ENCODE data around the gene NF1.

Gene NF1

GRCh38 chr17:31418773-31419350 is 324.1 kb downstream of the NF1 start:
- no peaks in the 10 kb centered on the region for H3K27me3 ChIP-seq (ENCODE audit: control insufficient read depth, insufficient read depth, low read length)
- H3K4me1 ChIP-seq (ENCODE audit: control insufficient read depth, insufficient read depth, low read length): peaks cover 21% of the 10 kb centered on the region
- no peak overlapping the region for H3K4me3 ChIP-seq (ENCODE audit: low read depth, low read length)
- no peaks in the 10 kb centered on the region for H3K36me3 ChIP-seq (ENCODE audit: control insufficient read depth, insufficient read depth, low read length)
- H3K9me3 ChIP-seq (ENCODE audit: control insufficient read depth, insufficient read depth, low read length): no peaks in the 10 kb centered on the region
- no peak overlapping the region for H3K9ac ChIP-seq (ENCODE audit: low read depth, low read length)
- H3K27ac ChIP-seq (ENCODE audit: low read depth, low read length): peak overlapping the region; percentile 28

- no peak overlapping the region for H3K27ac ChIP-seq (ENCODE audit: low read depth, low read length)
- H3K4me1 ChIP-seq (ENCODE audit: control insufficient read depth, insufficient read depth, low read length): peaks cover 24% of the 10 kb centered on the region
- no peak overlapping the region for H3K9ac ChIP-seq (ENCODE audit: low read depth, low read length)
- H3K36me3 ChIP-seq (ENCODE audit: control insufficient read depth, insufficient read depth, low read length): no peaks in the 10 kb centered on the region
- no peaks in the 10 kb centered on the region for H3K9me3 ChIP-seq (ENCODE audit: control insufficient read depth, insufficient read depth, low read length)
- no peak overlapping the region for H3K4me3 ChIP-seq (ENCODE audit: low read depth, low read length)
- no peaks in the 10 kb centered on the region for H3K27me3 ChIP-seq (ENCODE audit: control insufficient read depth, insufficient read depth, low read length)
Measured at GRCh38 chr17:31422443-31422842, 327.7 kb downstream of the NF1 start.

- Histone ChIP-seq H3K4me3 (ENCODE audit: low read depth, low read length) (no peak overlapping the region), H3K27me3 (ENCODE audit: control insufficient read depth, insufficient read depth, low read length) (no peaks in the 10 kb centered on the region), H3K9ac (ENCODE audit: low read depth, low read length) (0 out of 2 replicates have a peak overlapping the region, but pooled peaks have one; percentile 10), H3K4me1 (ENCODE audit: control insufficient read depth, insufficient read depth, low read length) (peaks cover 16% of the 10 kb centered on the region), H3K9me3 (ENCODE audit: control insufficient read depth, insufficient read depth, low read length) (no peaks in the 10 kb centered on the region), H3K27ac (ENCODE audit: low read depth, low read length) (peak overlapping the region; percentile 81), H3K36me3 (ENCODE audit: control insufficient read depth, insufficient read depth, low read length) (no peaks in the 10 kb centered on the region)
Measured at GRCh38 chr17:31424944-31425281, 330.1 kb downstream of the NF1 start.

GRCh38 chr17:31425282-31426040 is 330.7 kb downstream of the NF1 start:
- Histone ChIP-seq H3K9me3 (ENCODE audit: control insufficient read depth, insufficient read depth, low read length) (no peaks in the 10 kb centered on the region), H3K4me3 (ENCODE audit: low read depth, low read length) (no peak overlapping the region), H3K27ac (ENCODE audit: low read depth, low read length) (peak overlapping the region; percentile 81), H3K27me3 (ENCODE audit: control insufficient read depth, insufficient read depth, low read length) (no peaks in the 10 kb centered on the region), H3K36me3 (ENCODE audit: control insufficient read depth, insufficient read depth, low read length) (no peaks in the 10 kb centered on the region), H3K4me1 (ENCODE audit: control insufficient read depth, insufficient read depth, low read length) (peaks cover 16% of the 10 kb centered on the region), H3K9ac (ENCODE audit: low read depth, low read length) (0 out of 2 replicates have a peak overlapping the region, but pooled peaks have one; percentile 10)

All from HUES48 (cell line).